K562 (cell line): Measurements from ENCODE around the gene HOXB1. TPM values are rescaled to one million over a fixed set of nuclear protein-coding genes. Genes with fewer than 3 reads are reported as not detected.
A peak's percentile ranks its signal among the peaks of the same experiment; 100 is the strongest.

Experiments
- CBFA2T2 ChIP-seq: fragments of 450-650 bp; conservative IDR thresholded peaks from 2 replicates; pipeline ENCODE4 v1.6.1; 2017; ENCODE audit warnings: mild to moderate bottlenecking
- ELK3 ChIP-seq: fragments of 450-650 bp; formaldehyde crosslinking; IDR thresholded peaks from 2 replicates; pipeline ENCODE4 v1.4.0; 2020; ENCODE audit warnings: mild to moderate bottlenecking
- FOSL1 ChIP-seq: fragments of 200-800 bp; sonication (Bioruptor generic); conservative IDR thresholded peaks from 2 replicates; pipeline ENCODE4 v1.6.1; 2016; ENCODE audit warnings: missing genetic modification characterization, missing compliant biosample characterization
- FOXO4 ChIP-seq: fragments of 450-650 bp; formaldehyde crosslinking; IDR thresholded peaks from 2 replicates; pipeline ENCODE4 v1.4.0; 2020; ENCODE audit warnings: mild to moderate bottlenecking, moderate library complexity
- GATA2 ChIP-seq: sonication (generic); formaldehyde crosslinking; IDR thresholded peaks from 2 replicates; pipeline ENCODE4 v1.4.0; 2020; ENCODE audit warnings: mild to moderate bottlenecking, missing genetic modification reagents
- GMEB1 ChIP-seq: fragments of 250-450 bp; sonication (Bioruptor Pico); IDR thresholded peaks from 2 replicates; pipeline ENCODE4 v1.4.0; 2020; ENCODE audit warnings: mild to moderate bottlenecking
- HDAC3 ChIP-seq: fragments of 450-650 bp; IDR thresholded peaks from 2 replicates; pipeline ENCODE4 v1.6.1; 2018; ENCODE audit warnings: borderline replicate concordance, mild to moderate bottlenecking, moderate library complexity; ENCODE audit not compliant: partially characterized antibody
- HNRNPK ChIP-seq: fragments of 200-400 bp; formaldehyde crosslinking; IDR thresholded peaks from one replicate; pipeline ENCODE4 v1.6.1; 2018; ENCODE audit warnings: mild to moderate bottlenecking, low read depth, low read length; ENCODE audit not compliant: poor library complexity, severe bottlenecking
- KDM5B ChIP-seq: fragments of 200-600 bp; sonication (generic); IDR thresholded peaks from 2 replicates; pipeline ENCODE4 v1.6.1; 2012; ENCODE audit warnings: low read depth, mild to moderate bottlenecking, moderate library complexity, low read length, control low read depth, inconsistent platforms; ENCODE audit not compliant: insufficient replicate concordance
- MAZ ChIP-seq, 2 experiments: fragments of 450-650 bp in 1 of 2; sonication (generic) in 1 of 2; formaldehyde crosslinking; IDR thresholded peaks in 1 of 2; conservative IDR thresholded peaks in 1 of 2; 2 replicates each; pipeline versions ENCODE4 v1.4.0 to v1.5.0; 2020; ENCODE audit warnings: mild to moderate bottlenecking in 1 of 2, missing genetic modification reagents in 1 of 2
- NELFE ChIP-seq: IDR thresholded peaks from 2 replicates; pipeline ENCODE4 v1.6.1; 2011; ENCODE audit warnings: mild to moderate bottlenecking; ENCODE audit not compliant: insufficient read depth, insufficient read length
- RBM22 ChIP-seq: fragments of 200-400 bp; formaldehyde crosslinking; IDR thresholded peaks from 2 replicates; pipeline ENCODE4 v1.6.1; 2018; ENCODE audit warnings: low read length, low read depth; ENCODE audit not compliant: poor library complexity, severe bottlenecking
- RUNX1 ChIP-seq: sonication (generic); IDR thresholded peaks from 2 replicates; pipeline ENCODE4 v1.6.1; 2016; ENCODE audit warnings: antibody characterized with exemption, low read depth
- SMARCE1 ChIP-seq: fragments of 450-650 bp; IDR thresholded peaks from 2 replicates; pipeline ENCODE4 v1.7.1; 2016; ENCODE audit warnings: mild to moderate bottlenecking
- TAF15 ChIP-seq: fragments of 200-400 bp; formaldehyde crosslinking; IDR thresholded peaks from 2 replicates; pipeline ENCODE4 v1.6.1; 2017; ENCODE audit warnings: mild to moderate bottlenecking, low read depth, low read length, moderate library complexity
- TEAD4 ChIP-seq, 2 experiments: sonication (generic) in 1 of 2; formaldehyde crosslinking in 1 of 2; IDR thresholded peaks; 2 replicates each; pipeline versions ENCODE4 v1.6.1 to v1.8.0; 2012 to 2022; ENCODE audit warnings: borderline replicate concordance in 1 of 2, inconsistent platforms in 1 of 2, low read length in 1 of 2, mild to moderate bottlenecking in 1 of 2, missing genetic modification reagents in 1 of 2
- YBX1 ChIP-seq: fragments of 450-650 bp; IDR thresholded peaks from 2 replicates; pipeline ENCODE4 v1.7.1; 2016; ENCODE audit warnings: mild to moderate bottlenecking
- ZBTB49 ChIP-seq: sonication (generic); formaldehyde crosslinking; IDR thresholded peaks from 2 replicates; pipeline ENCODE4 v1.8.0; 2022; ENCODE audit warnings: missing genetic modification reagents, mild to moderate bottlenecking, borderline replicate concordance
- ZC3H8 ChIP-seq: fragments of 450-650 bp; IDR thresholded peaks from 2 replicates; pipeline ENCODE4 v1.6.1; 2017
- ZNF263 ChIP-seq: sonication (generic); formaldehyde crosslinking; IDR thresholded peaks from 2 replicates; pipeline ENCODE4 v1.8.0; 2022; ENCODE audit warnings: mild to moderate bottlenecking, missing genetic modification reagents, borderline replicate concordance
- ZNF583 ChIP-seq: fragments of 250-450 bp; sonication (Bioruptor Pico); IDR thresholded peaks from 2 replicates; pipeline ENCODE4 v1.4.0; 2020
- polyA plus RNA-seq, 8 experiments: library from polyadenylated mRNA; depleted of rRNA in 4 of 8; stranded (reverse) in 5 of 8; unstranded in 3 of 8; fragments of >200 nt; fragmentation: Nextera tagmentation in 2 of 8; fragmentation: Illumina TruSeq in 1 of 8; extraction: Ambion mirVana in 2 of 8; extraction: Trizol in 1 of 8; gene quantifications; 2 replicates each; pipeline versions ENCODE4 v1.2.1 to v1.2.3, GENCODE V29; 2011 to 2014; ENCODE audit warnings: inconsistent platforms in 1 of 8, missing spikeins in 1 of 8
- total RNA-seq, 7 experiments: library from RNA; depleted of rRNA in 6 of 7; stranded (reverse); fragments of >200 nt in 6 of 7; fragmentation: Illumina TruSeq in 2 of 7; extraction: Trizol in 2 of 7; gene quantifications; 2 replicates each; pipeline versions ENCODE4 v1.2.1 to v1.2.3, GENCODE V29; 2011 to 2021; ENCODE audit warnings: low replicate concordance in 1 of 7

HOXB1 gene
- total and polyA plus RNA-seq, 9 of the 15 experiments (the other 6 are each of a cell fraction or from before 2014, with no cell fraction given) = 0.04 TPM; not detected in 8

GRCh38 chr17:48492401-48493298, 38.2 kb downstream of the HOXB1 start (continued):
- no peak for TF ChIP-seq ELK3 (CRISPR knock-in tag)
- peak; percentile 38 for TF ChIP-seq HNRNPK
- no peak for TF ChIP-seq GMEB1
- TF ChIP-seq TAF15 = no peak
- no peak for TF ChIP-seq RUNX1
- peak; percentile 74 for TF ChIP-seq HDAC3
- peak; percentile 56 to 86; a peak in 2 of 4 replicates for TF ChIP-seq MAZ (CRISPR knock-in tag; conservative IDR thresholded peaks at IDR 0.05 in 1 of 2, IDR thresholded peaks at IDR 0.05 in 1 of 2)
- TF ChIP-seq GATA2 (CRISPR knock-in tag) = no peak
- no peak for TF ChIP-seq RBM22
- TF ChIP-seq NELFE = no peak
- no peak for TF ChIP-seq FOSL1
- no peak for TF ChIP-seq YBX1
- TF ChIP-seq FOXO4 (CRISPR knock-in tag) = no peak
- TF ChIP-seq CBFA2T2 = no peak
- peak; percentile 50; the same call in 1 of the 2 replicates for TF ChIP-seq ZNF583 (CRISPR knock-in tag)
- TF ChIP-seq KDM5B = peak; percentile 43
- peak; percentile 46 for TF ChIP-seq TEAD4 (IDR thresholded peaks at IDR 0.05; ENCODE audit: low read length)
- TF ChIP-seq TEAD4 (CRISPR knock-in tag; IDR thresholded peaks at IDR 0.05; ENCODE audit: borderline replicate concordance) = no peak
- TF ChIP-seq ZNF263 (CRISPR knock-in tag) = no peak
- TF ChIP-seq SMARCE1 = 0 out of 2 replicates have a peak, but pooled peaks have one; percentile 64
- TF ChIP-seq ZC3H8 = no peak
- no peak for TF ChIP-seq ZBTB49 (CRISPR knock-in tag)
